Daoy (cell line): Measurements from ENCODE around the gene MSH3. TPM values are rescaled to one million over a fixed set of nuclear protein-coding genes. Genes with fewer than 3 reads are reported as not detected.
"Not testable (repeated sequence)": the region's sequence is repeated elsewhere in the genome, so short reads cannot be mapped to it uniquely, and the experiment has no call there.

Source experiments
- DNase-seq: peaks from one replicate; pipeline ENCODE4 v3.0.0-alpha.2; 2015; ENCODE audit warnings: low read depth
- total RNA-seq: library from RNA; depleted of rRNA; stranded (reverse); fragments of >200 nt; shearing (Covaris generic); gene quantifications from 2 replicates; pipeline ENCODE4 v1.2.3, GENCODE V29; 2014

MSH3 gene
- total RNA-seq, 1 experiment from 2014 or later = 13.1 TPM

DNA sequence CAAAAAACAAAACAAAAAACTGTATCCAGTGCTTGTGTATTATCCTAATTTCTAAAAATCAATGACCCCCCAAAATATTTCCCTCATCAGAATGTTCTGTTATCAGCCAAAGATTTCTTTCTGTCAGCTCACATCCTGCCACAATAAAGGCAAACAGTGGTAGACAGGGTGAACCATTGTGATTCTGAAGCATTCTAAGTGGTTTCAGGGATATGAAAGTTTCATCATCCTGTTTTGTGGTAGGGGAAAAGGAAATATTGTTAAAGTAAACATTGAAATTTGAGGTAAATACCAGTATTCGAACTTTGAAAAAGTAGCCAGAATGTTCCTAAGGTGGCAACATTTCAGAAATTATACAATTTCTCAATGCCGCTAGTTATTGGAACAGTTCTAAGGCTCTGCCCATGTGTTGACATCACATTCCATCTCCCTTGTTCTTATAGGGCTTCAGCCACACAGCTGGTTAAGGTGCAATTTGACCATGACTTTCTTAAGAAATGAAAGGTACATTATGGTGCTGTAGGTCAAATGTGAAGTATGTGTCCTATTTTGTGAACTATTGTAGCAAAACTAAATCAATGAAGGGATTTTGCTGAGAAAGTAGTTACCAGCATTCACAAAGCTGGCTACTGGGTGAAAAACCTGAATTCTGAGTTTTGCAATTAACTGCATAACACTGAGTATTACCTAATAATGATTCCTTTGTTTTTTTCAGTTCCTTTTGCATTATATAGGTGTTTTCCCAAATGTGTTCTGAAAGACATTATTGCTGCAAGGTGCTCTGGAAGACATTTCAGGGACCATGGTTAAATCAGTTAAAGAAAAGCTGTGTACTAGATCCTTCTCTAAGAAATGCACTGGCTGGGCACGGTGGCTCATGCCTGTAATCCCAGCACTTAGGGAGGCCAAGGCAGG is 198.1 kb downstream of the MSH3 start:
- no peak for DNase-seq

DNA sequence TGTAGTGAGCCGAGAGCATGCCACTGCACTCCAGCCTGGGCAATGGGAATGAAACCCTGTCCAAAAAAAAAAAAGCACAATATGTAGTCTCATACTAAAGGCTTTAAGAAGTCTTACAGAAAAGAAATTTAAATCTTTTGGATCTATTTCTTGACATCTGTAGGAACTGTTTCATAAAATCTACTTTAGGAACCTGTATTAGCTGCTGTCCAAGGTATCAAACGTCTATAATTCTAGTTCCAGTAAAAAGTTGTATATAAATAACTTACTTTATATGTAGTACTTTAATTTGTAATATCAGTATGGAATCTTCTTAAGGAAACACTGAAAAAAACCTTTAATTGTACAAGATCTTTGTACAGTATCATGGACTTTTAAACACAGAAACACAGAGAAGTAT is 199.0 kb downstream of the MSH3 start:
- no peak for DNase-seq

DNA sequence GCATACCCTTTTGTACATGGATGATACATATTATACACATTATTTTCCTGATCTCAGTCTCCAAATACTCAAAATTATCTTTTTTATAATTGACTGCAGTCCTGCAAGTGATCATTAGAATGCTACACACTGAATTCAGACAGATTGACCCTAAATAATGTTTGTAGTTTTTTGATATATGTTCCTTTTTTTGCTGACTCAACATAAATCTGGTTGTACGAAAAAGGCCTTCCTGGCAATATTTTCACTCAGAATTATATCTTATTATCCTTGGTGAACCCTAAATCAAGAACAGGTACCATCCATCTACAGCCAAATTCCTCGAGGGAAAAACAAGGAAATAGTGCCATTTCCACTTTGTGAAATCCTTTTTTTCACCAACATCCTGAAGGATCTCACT is 200.1 kb downstream of the MSH3 start:
- DNase-seq = no peak

DNA sequence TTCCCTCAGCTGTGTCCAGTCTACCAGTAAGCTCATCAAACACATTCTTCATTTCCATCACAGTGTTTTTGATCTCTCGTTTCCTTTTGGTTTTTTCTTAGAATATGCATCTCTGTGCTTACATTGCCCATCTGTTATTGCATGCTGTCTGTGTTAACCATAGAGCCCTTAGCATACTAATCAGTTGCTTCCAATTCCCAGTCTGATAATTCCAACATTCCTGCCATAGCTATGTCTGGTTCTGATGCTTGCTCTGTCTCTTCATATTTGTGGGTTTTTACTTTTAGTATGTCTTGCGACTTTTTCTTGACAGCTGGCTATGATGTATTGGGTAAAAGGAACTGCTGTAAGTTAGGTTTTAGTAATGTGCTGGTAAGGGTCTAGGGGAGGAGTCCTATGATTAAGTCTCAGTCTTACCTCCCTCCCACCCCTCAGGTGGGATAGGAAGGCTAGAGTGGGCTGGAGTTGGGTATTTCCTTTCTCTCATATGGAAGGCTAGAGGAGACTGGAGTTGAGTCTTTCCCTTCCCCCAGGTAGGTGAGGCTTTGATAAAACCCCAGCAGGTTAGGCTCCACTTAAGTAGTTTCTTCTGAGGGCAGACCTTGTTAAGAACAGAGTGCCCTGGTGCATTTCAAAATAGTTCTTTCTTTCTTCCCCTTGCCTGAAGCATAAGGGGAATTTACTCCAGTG is 206.6 kb downstream of the MSH3 start:
- no peak for DNase-seq

DNA sequence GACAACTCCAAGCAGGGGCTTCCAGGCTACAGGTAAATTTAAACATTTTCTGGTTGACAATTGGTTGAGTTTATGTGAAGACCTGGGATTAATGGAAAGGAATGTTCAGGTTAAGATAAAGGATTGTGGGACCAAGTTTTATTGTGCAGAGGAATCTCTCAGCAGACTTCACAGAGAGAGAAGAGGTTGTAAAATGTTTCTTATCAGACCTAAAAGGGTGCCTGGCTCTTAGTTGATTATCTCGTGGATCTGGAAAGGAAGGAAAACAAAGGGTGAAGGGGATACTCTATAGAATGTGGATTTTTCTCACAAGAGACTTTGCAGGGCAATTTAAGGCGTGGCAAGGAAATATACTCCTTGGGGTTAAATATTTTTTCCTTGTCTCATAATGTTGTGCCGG is 209.3 kb downstream of the MSH3 start:
- no peak for DNase-seq

DNA sequence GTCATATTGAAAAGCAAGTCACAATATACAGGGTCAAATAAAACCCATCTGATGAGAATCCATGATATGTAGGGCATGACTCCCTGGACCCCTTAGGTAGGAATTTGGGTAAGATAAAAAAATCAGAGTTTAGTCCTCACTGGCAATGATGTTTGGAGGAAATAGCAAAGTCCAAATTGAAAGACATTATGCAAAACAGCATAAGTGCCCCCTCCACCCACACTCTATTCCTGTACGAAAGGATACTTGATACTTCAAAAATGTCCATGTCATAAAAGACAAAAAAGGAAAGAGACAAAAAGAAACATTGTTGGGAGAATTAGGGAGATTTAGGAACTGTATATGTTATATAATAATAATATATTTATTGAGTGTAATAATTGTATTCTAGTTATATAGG is 209.7 kb downstream of the MSH3 start:
- DNase-seq = no peak

DNA sequence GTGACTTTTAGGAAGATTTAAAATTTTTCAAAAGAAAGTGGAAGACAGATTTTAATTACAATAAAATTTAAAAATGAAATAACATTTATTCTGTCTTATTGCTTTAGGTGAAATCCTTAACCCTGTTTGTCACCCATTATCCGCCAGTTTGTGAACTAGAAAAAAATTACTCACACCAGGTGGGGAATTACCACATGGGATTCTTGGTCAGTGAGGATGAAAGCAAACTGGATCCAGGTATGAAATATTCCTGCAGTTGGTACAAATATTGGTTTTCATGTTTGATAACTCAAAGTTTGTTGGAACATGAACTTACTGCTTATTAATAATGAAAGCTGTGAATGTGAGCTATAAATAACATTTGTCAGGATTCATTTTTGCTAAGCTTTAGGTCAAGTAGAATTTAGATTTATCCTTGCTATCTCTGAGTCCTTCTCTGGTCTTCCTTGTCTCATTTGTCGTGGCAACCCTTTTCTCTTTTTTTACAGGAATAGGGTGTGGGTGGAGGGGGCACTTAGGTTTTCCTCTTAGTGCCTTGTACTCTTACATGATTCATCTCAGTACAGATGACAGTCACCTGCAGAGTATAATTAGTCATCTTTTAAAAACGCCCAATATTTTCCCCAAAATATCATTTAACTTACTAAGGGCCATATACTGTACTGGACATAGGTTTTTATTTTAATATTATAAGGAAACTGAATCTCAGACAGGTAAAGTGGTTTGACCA is 210.4 kb downstream of the MSH3 start:
- DNase-seq = no peak

DNA sequence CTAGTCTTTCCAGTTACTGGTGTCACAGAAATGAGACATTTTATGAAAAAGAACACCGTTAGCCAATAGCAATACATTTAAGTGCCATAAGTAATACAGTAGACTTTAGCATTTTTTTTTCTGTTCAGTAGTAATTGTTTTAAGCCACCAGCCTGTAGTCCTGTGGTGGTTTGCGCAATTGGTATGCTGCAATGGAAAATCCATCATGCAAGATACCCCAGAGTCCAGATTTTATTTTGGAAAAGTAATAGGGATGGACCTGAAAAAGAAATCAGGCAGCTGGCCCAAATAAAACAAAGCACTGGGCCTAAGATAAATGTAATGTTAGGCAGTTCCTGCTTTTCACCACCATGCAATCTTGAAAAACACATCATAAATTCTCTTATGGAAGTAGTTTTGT is 211.1 kb downstream of the MSH3 start:
- no peak for DNase-seq

DNA sequence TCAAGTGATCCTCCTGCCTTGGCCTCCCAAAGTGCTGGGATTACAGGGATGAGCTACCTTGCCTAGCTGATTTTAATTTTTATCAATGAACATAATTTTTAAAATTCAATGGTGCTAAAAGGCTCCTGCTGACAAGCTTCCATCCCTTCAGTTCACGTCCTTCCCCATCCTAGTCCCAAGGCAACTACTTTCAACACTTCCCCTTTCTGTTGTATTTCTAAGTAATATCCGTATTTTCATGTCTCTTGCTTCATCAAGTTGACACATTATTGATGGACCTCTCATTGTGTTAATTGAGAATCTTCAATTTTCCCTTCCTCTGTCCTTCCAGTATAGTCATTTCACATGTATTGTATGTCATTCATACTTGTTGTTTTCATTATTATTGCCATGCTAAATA is 211.9 kb downstream of the MSH3 start:
- DNase-seq = no peak

DNA sequence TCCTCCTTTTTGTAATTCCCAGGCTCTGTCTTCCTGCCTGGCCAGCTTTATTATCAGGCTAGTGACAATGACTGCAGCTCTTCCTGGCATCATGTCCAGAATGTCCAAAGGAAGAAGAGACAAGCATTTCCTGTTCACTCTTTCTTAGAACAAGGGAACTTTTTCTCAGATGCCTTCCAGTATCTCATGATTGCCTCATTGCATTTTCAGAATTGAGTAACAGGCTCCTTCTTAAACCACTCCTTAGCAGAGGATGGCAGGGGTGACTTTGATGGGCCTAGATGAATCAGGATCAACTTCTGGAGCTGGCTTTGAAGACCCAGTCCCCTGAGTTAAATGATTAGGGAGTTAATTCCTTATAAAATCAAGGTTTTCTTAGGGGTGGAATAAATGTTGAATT is 212.8 kb downstream of the MSH3 start:
- no peak for DNase-seq

DNA sequence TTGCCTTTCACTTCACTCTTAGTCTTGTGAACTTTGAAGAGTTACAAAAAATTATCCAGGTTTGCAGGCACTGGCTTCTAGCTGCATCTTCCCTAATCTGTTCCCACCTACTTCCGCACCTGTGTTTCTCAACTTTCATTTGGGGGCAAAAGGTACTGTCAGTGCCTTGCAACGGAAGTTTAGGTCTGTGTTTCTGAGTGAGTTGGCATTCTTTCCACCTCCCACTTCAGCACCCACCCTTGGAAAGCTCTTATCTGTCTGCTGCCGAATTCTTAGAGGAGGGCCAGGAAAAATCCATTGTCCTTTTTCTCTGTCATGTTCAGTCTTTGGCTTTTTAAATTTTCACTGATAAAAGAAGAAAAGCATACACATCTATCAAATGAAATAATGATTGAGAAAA is 216.0 kb downstream of the MSH3 start:
- DNase-seq = no peak

DNA sequence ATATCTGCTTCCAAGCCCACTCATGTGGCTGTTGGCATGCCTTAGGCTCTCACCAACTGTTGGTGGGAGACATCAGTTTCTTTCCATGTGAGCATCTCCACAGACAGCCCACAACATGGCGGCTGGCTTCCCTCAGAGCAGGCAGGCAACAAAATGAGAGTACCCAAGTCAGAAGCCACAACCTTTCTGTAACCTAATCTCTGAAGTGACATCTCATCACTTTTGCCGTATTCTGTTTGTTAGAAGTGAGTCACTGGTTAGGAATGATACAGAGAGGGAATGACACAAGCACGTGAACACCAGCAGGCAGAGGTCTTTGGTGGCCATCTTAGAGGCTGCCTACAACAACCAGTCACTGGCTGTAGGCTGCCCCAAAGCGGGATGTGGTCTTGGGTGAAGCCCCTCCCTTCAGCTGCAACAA is 217.1 kb downstream of the MSH3 start:
- DNase-seq = peak; percentile 74

DNA sequence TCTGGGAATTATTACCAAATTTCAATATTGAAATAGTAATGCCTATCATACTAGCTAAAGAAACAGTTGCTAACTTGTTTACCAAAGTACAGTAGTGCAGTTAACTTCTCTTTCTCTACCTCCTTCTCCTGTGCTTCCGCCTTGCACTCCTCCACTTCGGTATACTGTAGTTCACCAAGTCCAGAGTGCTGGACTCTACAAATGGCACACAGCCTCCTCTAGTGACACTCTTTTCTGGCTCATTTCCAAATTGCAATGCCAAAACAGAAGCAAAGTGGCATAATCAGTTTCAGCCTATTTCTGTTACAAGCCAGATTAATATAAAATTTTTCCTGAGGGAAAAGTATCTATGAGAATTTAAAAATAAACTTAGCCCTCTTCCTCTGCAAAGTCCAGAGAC is 219.7 kb downstream of the MSH3 start:
- DNase-seq = no peak

DNA sequence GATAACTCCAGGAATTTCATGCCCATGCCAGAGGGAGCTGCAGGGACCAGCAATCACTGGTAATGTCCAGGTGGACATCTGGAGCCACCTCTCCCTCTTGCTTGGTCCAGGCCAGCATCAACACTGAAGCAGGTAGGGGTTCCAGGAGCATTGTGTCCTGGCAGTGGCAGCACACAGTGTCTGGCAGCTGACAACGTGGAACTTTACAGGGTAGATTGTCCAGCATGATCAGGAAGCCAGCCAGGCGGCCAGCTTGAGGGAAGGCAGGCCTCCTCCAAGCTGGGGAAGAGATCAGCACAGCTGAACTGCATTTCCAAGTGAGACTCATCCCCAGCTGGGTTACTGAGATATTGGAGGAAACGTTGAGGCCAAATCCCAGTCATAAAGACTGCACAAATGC is 223.1 kb downstream of the MSH3 start:
- DNase-seq = no peak

DNA sequence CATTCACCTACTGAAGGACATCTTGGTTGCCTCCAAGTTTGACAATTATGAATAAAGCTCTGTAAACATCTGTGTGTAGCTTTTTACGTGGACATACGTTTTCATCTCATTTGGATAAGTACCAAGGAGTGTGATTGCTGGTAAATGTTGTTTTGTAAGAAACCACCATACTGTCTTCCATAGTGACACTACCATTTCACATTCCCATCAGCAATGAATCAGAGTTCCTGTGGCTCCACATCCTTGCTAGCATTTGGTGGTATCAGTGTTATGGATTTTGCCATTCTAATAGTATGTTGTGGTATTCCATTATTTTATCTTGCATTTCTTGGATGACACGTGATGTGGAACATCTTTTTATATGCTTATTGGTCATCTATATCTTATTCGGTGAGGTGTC is 227.3 kb downstream of the MSH3 start:
- no peak for DNase-seq

DNA sequence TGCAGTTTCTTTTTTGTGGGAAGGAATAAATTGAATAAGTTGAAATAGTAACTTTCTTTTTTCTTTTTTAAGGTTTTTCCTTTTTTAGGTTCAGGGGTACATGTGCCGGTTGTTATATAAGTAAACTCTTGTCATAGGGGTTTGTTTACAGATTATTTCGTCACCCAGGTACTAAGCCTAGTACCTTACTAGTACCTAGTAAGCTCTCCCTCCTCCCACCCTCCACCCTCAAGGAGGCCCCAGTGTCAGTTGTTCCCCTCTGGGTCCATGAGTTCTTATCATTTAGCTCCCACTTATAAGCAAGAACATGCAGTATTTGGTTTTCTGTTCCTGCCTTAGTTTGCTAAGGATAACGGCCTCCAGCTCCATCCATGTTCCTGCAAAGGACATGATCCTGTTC is 228.9 kb downstream of the MSH3 start:
- DNase-seq = not testable (repeated sequence)

DNA sequence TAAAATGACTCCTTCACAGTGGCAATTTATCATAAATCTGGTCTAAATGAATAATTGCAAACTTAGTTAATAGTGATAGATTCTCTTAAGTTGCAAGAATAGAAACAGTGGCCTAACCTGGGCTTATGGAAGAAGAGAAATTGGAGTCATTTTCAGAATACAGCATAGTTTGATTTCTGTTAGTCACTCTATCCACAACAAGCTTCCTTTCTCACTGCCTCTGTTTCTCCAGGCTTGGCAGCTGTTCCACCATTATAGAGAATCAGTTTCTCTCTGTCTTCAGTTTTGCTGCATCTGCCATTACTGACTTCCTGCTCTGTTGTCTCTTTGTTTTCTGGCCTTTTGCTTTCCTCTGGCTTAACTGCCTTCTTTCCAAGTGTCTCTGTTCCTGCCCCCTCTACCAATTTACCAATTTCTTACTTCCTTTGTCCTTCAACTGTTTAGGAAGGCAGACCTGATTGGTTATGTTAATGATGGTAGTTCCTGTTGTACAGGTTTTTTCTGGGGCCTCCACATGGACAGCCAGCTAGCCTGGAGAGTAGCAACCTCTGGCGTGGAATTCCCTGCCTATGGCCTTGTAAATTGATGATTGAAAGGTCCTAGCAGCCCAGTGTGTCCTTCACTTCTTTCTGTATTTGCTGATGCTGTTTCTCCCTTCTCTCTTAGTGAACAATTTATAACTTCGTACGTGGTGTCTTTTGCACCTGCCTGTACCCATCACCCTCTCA is 229.8 kb downstream of the MSH3 start:
- DNase-seq = no peak

DNA sequence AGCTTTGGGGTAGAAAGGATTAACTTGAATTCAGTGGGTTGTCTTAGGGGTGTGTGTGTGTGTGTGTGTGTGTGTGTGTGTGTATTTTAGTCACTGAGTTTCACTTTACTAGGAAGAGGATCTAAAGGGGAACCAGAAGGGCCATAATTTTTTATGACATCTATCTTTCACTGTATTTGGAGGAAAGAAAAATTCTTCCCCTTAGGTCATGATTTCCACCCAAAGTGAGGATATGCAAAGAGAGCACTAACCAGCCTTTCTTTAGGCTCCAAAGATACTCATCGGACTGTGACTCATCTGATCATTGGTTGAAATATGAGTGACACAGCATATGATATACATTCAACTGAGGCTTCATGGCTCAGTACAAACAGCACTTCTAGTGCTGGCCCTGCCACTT is 230.5 kb downstream of the MSH3 start:
- no peak for DNase-seq

DNA sequence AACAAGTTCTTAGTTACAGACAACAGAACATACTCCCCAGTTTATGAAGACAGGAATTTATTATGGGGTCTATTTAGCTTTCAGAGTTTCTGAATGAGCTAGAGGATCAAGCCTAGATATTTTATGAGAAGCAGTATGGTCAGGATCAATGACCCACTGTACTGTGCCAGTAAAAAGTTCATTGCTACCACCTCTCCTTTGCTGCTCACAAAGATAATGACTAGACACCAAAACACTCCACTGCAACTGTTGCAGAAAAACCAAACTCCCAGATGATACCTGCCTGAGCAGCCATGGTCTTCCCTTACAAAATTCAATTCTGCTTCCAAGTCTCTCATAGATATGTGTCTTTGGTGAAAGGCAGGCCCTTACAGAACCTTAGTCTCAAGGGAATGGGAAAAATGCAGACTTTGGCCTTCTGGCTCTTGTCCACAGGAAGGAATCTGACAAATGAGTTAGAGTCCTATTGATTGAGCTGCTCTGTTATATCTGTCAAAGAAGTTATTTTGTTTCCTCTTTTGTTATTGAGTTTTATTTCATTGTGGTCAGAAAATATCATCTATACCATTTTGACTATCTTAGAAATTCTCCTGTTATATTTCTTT is 231.0 kb downstream of the MSH3 start:
- no peak for DNase-seq

DNA sequence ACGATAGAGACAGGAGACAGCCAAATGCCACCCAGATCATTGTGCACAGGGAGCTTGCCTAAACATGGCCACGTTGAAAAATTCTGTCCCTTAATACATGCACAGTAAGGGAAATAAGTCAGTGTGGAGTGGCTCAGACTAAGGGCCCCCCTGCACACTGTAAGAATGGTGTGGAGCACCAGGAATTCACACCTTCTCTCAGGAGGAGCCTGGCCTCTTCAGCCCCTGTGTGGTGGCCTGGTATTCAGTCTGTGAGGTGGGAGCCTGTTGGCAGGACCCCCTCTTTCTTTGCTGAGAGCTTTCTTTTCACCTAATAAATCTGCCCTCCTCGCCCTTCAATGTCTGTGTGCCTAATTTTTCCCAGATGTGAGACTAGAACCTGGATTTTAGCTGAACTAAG is 239.6 kb downstream of the MSH3 start:
- DNase-seq = no peak

DNA sequence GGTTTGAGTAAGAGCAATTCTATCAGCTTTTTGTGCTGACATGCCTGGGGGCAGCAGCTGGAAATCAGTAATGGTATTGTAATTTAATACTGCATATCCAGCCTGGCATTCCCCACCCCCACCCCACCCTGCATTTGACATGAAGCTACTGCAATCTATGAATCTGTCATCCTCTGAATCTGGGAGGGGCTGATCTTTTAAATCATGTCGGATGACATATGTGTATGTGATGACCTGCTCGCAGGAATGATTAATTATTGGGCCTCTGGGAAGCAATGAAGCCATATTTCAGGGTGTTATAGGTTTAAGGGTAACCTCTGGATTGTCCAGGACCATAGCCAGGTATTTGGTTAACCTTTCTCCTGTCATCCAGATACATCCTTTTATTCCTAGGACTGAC is 241.1 kb downstream of the MSH3 start:
- DNase-seq = no peak

DNA sequence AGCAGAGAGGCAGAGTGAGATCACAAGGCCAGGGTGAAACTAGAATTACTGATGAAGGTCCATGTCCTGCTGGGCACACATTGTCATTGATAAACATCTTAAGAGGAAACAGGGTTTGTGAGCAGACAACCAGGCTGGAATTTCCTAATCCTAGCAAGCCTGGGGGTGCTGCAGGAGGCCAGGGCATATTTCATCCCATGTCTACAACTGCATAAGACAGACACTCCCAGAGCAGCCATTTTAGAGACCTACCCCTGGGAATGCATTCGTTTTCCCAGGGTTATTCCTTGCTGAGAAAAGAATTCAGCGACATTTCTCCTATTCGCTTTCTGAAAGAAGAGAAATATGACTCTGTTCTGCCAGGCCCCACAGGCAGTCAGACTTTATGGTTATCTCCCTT is 248.2 kb downstream of the MSH3 start:
- DNase-seq = not testable (repeated sequence)
